Central memory CD4-positive, alpha-beta T cell (primary cell): ENCODE results near the gene PSMG1.
"Not testable (repeated sequence)": the region's sequence is repeated elsewhere in the genome, so short reads cannot be mapped to it uniquely, and the experiment has no call there.

Source experiments
- DNase-seq: peaks from one replicate; pipeline ENCODE4 v3.0.0; 2022
- total RNA-seq, 3 experiments: gene quantifications; one replicate each; lab custom pipeline; 2026; lab: John Stamatoyannopoulos, UW

Gene PSMG1
- total RNA-seq = 17.2 to 54.1 (median 19.5) reads per million in 3 experiments

DNA sequence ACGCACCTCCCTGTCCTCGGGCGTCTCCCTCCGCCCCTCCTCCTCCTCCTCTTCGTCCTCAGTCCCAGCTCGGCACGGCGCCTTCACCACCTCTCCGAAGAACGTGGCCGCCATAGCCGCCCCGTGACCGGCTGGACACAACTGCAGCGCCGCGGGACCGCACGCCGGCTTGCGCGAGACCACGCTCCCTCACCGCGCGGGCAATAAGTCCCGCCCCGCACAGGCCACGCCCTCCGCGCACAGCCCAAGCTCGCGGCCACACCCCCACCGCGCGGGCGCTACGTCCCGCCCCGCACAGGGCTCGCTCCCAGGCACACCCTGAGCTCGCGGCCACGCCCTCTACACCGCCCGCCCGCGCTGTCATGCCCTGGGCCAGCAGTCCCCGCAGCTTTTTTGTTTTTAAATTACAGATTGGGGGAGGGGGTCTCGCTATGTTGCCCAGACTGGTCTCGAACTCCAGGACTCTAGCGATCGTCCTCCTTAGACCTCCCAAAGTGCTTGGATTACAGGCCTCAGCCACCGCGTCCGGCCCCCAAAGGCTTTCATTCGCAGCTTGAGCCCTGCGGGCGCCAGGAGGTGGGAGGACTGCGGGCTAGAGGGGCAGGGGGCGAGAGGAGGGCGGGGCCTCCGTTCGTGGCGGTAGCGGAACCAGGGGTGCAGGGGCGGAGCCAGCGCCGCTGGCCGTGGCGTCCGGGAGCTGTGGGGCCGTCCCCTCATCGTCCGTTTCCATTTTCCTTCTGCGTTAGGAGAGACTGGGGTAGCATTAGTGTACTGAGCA lies at the start of gene PSMG1:
PSMG1 (minus strand) TSS at position 180 of the 778 bp plus-strand sequence; CDS start at position 114, 66 bp downstream.
- peak; percentile 93 for DNase-seq

DNA sequence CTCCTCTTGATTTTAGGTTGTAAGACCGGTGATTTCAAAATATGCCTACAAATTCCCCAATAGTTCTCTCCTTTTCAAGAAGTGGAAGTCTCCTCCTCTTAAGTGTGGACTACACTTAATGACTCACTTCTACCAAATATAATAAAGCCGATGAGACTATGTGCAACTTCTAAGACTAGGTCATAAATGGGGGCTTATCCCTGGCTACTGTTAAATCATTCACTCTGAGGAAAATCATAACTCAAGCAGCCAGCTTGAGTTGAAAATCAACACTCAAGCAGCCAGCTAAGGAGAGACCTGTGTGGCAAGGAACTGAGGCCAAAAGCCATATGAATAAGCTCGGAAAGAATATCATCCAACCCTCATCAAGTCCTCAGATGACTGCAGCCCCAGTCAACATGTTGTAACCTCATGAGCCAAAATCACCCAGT lies 49.6 kb upstream of the PSMG1 start:
- no peak for DNase-seq

DNA sequence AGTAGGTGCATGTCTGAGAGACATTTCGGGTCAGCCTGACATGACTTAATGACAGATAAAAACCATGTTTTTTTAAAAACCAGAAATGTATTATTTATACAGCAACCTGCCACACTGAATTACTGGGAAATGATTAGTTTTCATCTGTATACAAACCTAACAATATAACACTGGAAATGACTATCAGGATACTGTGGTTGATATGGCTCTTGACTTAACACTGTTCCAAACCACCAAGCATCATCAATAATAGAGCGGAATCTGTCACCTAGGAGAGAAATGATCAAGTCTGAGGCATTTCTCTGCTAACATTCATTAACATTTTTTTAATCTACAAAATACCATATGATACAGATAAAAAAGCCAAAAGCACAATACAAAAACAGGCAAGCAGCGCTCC lies 41.7 kb upstream of the PSMG1 start:
- no peak for DNase-seq

GRCh38 chr21:39221997-39222486 lies 38.8 kb upstream of the PSMG1 start:
- no peak for DNase-seq

DNA sequence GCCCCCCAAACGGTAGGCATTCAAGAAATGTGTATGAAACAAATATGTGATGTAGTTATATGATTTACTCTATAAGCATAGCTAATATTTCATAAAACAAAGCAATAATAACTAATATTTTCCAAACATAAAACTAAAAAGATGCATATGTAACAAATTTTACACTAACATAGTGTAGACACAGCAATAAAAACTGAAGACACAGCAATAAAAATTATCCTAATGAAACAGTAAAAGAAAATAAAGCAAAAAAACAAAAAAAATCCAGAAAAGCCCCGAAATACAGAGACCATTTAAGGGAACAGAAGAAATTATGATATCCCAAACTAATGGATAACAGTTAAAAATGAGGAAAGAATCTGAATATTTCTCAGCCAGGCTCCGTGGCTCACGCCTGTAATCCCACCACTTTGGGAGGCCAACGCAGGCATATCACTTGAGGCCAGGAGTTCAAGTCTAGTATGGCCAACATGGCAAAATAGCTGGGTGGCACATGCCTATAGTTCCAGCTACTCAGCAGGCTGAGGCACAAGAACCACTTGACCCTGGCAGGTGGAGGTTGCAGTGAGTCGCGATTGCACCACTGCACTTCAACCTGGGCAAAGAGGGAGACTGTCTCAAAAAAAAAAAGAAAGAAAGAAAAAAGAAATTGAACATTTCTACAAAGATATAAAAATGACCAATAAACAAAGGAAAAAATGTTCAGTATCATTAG lies 38.2 kb upstream of the PSMG1 start:
- DNase-seq = no peak

GRCh38 chr21:39220875-39221274 lies 37.6 kb upstream of the PSMG1 start:
- not testable (repeated sequence) for DNase-seq

DNA sequence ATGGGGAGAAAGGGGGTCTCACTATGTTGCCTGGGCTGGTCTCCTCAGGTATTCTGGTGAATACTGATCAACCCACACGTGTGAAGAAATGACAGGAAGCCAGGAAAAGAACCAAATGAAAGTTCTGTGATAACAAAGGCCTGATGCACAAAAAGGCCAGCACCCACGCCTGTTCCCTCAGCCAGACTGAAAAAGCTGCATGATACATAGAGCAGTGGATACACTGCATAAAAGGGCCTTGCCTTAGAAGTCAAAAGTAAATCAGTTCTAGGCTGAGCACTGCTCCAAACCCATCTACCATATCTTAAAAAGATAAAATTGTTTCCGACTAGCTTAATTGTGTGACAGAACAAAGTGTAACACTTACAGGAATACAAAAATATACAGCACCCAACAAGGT lies 36.9 kb upstream of the PSMG1 start:
- DNase-seq = no peak

- no peak for DNase-seq
These were observed 34.8 kb upstream of the PSMG1 start for GRCh38 chr21:39218082-39218409.

- DNase-seq = no peak
These were observed 34.3 kb upstream of the PSMG1 start for GRCh38 chr21:39217356-39218081.

- no peak for DNase-seq
These were observed 33.0 kb upstream of the PSMG1 start for GRCh38 chr21:39216290-39216689.

- DNase-seq = no peak
These were observed 31.8 kb upstream of the PSMG1 start for GRCh38 chr21:39215078-39215477.

GRCh38 chr21:39209334-39209688 lies 26.1 kb upstream of the PSMG1 start:
- no peak for DNase-seq

GRCh38 chr21:39208624-39209333 lies 25.5 kb upstream of the PSMG1 start:
- DNase-seq = no peak

GRCh38 chr21:39204134-39204533 lies 20.9 kb upstream of the PSMG1 start:
- DNase-seq = no peak

- no peak for DNase-seq
These were observed 15.5 kb upstream of the PSMG1 start for GRCh38 chr21:39198800-39199199.

DNA sequence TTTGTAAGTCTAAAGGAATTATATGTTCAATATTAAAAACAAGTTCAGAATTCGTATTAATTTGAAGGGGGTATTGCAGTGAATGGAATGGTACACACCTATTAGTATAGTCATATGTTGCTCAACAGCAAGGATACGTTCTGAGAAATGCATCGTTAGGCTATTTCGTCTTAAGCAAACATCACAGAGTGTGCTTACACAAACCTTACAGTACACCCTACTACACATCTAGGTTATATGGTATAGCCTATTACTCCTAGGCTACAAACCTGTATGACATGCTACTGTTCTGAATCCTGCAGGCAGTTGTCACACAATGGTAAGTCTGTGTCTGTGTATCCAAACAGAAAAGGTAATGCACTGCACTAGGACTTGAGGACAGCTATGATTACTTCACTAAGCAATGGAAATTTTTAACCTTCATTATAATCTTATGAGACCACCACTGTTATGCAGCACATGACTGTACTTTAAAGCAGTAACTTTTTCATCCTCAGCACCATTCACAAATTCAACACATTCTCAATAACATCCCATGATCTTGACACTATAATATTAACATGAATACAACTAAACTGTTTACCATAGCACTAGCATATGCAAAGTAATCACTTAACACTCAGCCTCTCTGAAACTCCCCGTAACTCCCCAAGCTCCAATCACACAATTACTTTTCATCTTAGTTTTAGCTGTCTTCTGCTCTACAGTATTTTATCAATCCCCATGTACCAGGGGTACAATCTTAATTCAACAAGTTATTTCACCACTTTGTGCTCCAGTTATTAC lies 14.4 kb upstream of the PSMG1 start:
- no peak for DNase-seq

- DNase-seq = no peak
These were observed 13.6 kb upstream of the PSMG1 start for GRCh38 chr21:39196838-39197237.

- DNase-seq = no peak
These were observed 13.1 kb upstream of the PSMG1 start for GRCh38 chr21:39196310-39196709.

DNA sequence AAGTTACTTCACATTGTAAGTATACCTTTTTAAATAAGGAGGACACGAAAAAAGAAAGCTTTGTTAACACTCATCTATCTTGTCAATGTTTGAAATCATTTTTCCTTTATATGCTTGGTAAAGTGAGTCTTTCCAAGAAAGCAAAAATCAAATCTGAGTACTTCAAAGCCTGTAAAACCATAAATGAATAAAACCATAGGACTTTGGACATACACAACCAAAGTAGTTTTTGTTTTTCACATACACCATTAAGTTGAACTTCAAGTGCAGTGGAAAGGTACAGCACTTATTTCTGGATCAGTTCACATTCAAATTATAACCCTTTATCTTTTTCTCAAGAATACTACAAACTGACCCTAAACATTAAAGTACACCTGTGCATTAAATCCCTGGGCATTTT lies 10.1 kb upstream of the PSMG1 start:
- no peak for DNase-seq

GRCh38 chr21:39189857-39190604 lies 6.8 kb upstream of the PSMG1 start:
- DNase-seq = no peak

DNA sequence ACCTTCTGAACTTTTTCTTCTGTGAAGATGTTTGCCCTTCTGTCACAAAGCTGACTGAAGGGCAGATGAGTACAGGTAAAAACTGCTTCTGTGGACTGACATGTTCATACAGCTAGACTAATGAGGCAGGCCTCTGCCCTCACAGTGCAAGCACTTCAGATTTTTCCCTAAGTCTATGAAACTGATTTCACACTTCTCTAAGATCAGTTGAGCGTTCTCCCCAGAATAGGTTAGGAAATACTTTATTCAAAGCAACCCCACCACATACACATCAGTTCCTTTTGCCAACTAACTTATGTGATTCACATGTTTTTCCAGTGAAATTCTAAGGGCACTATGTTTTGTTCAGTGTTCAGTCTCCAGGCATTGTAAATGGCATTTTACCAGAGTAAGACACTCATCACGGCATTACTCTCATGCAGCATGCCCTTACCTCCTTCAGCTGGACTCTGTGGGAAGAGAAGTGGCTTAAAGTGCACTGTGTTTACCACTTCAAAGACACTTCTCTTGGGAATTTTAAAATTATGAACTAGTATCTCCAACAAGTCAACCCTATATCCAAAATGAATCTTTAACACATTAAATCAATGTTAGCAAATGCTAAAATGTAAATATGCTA lies 5.4 kb upstream of the PSMG1 start:
- DNase-seq = no peak
